Activated CD4-positive, alpha-beta T cell treated with anti-CD3 and anti-CD28 coated beads for 4 hours (primary cell): Measurements from ENCODE around the gene IARS1.

Source experiments
- DNase-seq, 2 donors: peaks; one replicate each; pipeline ENCODE4 v3.0.0-alpha.2; 2020

IARS1 gene

DNA sequence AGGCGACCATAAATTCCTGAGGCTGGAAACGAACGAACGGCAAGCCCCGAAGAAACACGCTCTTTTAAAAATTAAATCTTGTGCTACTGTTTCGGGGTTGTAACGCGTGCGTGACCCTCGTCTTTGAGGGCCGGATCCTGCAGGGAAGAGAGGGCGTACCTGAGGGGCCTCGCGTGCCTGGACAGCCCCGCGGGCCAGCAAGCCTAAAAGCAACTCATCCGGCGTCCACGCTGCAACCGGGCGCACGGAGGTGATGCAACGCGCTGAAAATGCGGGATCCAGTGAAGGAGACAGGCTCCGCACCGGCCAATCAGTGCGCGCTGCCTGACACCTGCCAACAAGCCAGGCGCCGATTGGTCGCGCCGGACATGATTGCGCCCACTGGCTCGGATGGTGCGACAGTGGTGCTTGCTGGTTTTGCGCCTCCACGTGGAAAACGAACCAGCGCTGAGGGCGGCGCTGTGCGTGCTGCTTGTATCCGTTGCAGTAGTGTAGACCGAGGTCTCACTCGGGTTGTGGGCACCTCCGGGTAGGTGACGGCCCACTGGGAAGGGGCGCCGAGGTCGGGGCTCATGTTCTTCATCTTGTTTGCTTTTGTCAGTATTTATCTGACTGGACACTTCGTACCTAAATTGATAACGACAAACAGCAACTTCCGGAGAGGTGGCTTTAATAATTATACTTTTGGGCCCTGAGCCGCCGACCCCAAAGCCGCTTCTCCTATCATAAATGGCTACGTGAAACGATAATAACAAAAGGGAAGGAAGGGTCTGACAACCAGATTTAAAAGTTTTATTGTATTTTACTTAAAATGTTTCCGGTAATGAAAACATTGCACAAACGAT is at the start of gene IARS1:
Gene IARS1 (minus strand): TSS at position 246 of the 845 bp plus-strand sequence. CDS start 4,278 bp downstream, outside the sequence.
- DNase-seq = peak; percentile 98 to 100

GRCh38 chr9:92342825-92343488 is 49.5 kb upstream of the IARS1 start:
- no peak for DNase-seq

DNA sequence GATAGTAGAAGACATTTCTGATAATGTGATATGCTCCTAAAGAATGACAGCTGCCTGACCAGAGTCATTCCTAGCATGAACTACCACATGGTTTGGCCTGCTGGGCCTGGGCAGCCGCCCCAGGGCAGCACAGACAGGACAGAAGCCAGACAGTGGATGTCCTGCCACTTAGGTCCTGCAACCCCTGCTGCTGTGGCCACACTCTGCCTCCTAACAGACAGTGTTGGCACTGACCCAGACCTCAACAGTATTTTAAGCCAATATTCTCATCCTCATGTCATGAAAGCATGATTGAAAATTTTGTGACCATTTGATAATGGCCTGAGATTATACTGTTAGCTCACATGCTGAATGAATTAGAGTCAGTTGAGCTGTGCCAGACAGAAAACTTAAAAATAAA is 48.1 kb upstream of the IARS1 start:
- no peak for DNase-seq

DNA sequence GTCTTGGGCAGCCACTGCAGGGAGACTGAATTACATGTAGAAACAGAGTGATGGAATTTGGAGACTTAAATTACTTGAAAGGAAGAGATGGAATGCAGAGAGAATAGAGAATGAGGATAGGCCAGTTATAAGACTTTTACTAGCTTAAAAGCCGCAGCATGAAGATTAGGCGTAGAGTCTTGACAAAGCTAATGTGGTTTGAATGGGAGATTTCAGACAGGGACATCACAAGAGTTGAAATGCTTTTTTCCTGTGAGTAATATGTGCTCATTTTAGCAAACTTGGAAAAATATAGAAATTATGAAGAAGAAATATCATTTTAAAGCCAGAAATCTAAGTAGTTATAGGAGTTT is 39.8 kb upstream of the IARS1 start:
- no peak for DNase-seq

DNA sequence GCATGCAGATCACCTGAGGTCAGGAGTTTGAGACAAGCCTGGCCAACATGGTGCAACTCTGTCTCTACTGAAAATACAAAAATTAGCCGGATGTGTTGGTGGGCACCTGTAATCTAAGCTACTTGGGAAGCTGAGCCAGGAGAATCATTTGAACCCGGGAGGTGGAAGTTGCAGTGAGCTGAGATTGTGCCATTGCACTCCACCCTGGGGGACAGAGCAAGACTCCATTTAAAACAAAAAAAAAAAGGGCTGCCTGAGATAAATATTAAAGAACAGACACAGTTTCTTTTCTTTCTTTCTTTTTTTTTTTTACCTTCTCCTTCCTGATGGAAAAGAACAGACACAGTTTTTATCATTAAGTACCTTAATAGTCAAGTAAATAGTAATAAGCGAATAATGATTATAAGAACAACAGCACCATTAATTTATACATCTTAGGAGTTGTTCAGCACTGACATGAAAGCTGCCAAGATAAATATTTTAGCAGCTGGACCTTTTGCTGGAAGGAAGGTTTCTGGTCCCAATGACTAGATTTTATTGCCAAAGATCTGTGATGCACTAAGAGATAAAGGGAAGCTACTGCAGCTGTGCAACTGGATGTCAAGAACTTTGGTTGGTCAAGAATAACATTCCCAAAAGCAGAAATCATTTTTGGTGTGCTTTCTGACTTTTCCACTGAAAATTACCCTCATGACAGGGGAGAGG is 39.2 kb upstream of the IARS1 start:
- no peak for DNase-seq

GRCh38 chr9:92328225-92328624 is 34.7 kb upstream of the IARS1 start:
- DNase-seq = no peak

- DNase-seq = no peak
These were observed 33.9 kb upstream of the IARS1 start for GRCh38 chr9:92327283-92327850.

GRCh38 chr9:92325991-92326500 is 32.5 kb upstream of the IARS1 start:
- DNase-seq = no peak

- peak; percentile 79 to 85 for DNase-seq
These were observed 31.9 kb upstream of the IARS1 start, which contains the start of the genes CENPP and NOL8 for GRCh38 chr9:92325269-92325990. TSS of gene CENPP (plus strand) at chr9:92325953. TSS of gene NOL8 (minus strand) at chr9:92325350. CDS start at chr9:92324161, 1,189 bp downstream.

- DNase-seq = no peak
These were observed 31.4 kb upstream of the IARS1 start for GRCh38 chr9:92324889-92325268.

GRCh38 chr9:92324431-92324830 is 30.9 kb upstream of the IARS1 start:
- peak in 1 of 2 donors; percentile 3 for DNase-seq

GRCh38 chr9:92315456-92315855 is 22.0 kb upstream of the IARS1 start:
- no peak for DNase-seq

DNA sequence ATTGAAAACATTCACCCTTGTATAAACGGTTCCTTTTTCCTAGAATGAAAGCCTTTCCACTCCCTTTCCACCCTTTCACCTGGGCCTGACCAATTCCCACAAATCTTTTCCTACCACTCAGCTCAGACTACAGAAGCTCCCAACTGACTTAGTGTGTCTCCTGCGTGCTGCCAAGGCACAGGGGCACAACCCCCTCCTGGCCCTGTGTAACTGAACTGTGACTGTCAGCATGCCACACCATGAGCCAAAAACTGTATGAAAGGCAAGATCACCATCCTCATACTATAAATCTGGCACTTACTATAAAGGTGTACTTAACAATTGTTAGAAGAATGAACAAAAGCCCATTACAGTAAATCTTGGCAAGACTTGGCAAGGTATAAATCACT is 20.1 kb upstream of the IARS1 start:
- DNase-seq = no peak

DNA sequence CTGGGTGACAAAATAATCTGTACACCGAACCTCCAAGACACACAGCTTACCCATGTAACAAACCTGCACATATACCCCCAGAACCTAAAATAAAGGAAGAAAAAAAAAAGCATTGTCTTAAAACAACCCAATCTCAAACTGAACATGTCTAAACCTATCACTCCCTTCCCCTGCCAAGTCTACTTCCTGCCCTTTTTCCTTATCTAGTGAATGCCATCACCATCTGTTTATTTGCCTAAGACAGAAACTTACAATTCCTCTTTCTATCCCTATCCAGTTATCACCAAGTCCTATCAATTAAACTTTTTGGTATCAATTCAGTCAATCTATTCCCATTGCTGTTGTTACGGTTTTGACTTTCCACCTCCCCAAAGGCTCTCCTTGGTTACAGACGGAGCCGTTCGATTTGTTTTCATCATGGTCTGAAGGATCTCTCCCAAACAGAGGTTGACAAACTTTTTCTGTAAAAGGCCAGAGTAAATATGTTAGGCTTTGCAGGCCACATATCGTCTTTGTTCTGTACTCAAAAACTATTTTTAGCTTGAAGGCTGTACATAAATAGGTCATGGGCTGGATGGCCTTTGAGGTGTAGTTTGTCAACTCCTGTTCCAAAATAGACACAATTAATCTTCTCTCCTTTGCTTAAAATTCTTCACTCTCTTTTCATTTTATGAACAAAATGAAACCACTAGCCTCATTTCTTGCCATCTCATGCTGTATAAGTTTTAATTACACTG is 19.6 kb upstream of the IARS1 start:
- no peak for DNase-seq

- DNase-seq = no peak
These were observed 17.1 kb upstream of the IARS1 start for GRCh38 chr9:92310562-92310961.

DNA sequence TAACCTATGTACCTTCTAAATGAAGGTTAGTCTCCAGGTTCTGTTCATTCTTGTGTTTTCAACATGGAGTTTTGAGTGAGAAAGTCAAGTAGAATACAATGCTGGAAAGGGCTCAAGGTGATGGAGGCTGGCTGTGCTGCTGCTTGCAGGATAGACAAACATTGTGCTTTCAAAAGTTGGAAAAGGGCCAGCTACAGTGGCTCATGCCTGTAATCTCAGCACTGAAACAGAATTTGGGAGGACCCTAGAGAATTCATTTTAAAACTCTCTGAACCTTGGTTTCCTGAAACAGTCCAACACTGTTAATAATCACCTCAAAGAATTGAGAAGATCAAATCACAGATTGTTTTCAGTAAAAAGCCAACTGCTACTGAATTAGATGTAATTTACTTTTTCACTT is 15.4 kb upstream of the IARS1 start:
- no peak for DNase-seq

DNA sequence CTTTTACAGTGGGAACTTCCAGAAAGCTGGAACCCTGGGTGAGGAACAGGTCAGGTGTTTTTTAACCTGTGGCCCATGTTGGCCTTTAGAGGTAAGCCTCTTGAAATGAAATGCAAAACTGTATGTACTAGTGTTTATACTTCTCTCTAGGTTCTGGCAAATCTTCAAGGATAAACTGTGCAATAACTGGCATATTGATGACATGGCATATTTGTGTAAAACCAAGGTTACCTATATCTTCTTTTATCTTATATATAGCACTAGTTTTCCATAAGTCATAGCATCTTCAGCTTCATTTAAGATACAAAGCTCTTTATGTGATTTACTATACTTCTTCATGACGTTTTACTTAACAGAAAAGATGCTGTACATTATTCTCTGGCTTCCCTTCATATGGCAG is 7.4 kb upstream of the IARS1 start:
- no peak for DNase-seq

- DNase-seq = no peak
These were observed 5.6 kb upstream of the IARS1 start for GRCh38 chr9:92299116-92299515.

DNA sequence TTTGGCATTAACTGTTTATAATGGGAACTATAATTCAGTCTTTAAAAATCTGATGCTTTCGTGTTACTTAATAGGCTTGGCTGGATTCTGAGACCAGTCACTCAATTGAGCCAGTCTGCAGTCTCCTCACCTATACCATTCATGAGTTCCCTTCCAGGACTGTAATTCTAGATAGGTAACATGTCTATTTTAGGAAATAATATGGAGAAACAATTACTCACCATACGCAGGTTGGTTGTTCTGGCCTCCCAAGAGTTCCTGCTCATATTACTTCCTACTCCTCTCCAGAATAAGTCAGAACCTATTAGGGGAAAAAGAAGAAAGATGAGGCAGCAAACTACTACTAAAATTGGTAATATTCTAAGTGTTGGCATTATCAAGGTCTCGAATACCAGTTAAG is 4.5 kb upstream of the IARS1 start:
- DNase-seq = no peak

DNA sequence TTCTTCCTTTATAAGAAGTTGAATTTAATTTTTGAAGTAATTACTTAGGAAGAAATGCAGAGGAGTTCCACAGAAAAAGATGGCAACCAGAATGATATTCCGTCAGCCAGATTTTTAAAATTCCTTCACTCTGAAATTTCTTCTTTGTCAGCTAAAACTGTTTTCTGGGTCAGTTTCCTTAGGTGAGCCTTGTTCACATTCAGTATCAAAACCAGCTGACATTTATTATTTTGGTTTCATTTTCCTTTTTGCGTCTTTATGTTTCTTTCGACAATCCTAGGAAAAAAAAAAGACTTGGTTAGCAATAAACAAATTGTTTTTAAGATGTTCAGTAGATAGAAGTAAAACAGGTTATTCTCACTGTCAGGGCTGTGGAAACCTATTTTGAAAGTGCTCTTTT is 4.1 kb upstream of the IARS1 start:
- DNase-seq = no peak

GRCh38 chr9:92295827-92296258 is 2.3 kb upstream of the IARS1 start:
- DNase-seq = no peak
